GM12892 (cell line): Measurements from ENCODE around the gene FBXL17.

ENCODE experiments used
- POLR2A ChIP-seq: IDR thresholded peaks from 2 replicates; pipeline ENCODE4 v1.6.1; 2011; ENCODE audit warnings: low read depth, low read length, control low read depth
- POLR2AphosphoS5 ChIP-seq: IDR thresholded peaks from 2 replicates; pipeline ENCODE4 v1.6.1; 2011; ENCODE audit warnings: low read depth, low read length, control low read depth
- TAF1 ChIP-seq: IDR thresholded peaks from 2 replicates; pipeline ENCODE4 v1.6.1; 2011; ENCODE audit warnings: low read depth, mild to moderate bottlenecking, control low read depth, low read length, borderline replicate concordance

DNA sequence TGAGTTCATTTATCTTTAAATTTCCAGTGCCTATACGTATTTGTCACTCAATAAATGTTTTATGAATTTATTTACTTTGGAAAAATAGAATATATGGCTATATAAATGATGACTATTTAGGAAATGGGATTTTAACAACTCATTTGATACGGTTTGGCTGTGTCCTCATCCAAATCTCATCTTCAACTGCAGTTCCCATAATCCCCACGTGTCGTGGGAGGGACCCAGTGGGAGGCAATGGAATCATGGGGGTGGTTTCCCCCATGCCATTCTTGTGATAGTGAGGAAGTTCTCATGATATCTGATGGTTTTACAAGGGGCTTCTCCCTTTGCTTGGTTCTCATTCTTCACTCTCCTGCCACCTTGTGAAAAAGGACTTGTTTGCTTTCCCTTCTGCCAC lies 523.6 kb downstream of the FBXL17 start:
- TF ChIP-seq POLR2AphosphoS5 (no peak), TAF1 (no peak), POLR2A (no peak)
